ENCODE measurements around the gene PTPN5. TPM values are rescaled to one million over a fixed set of nuclear protein-coding genes. Genes with fewer than 3 reads are reported as not detected.

The PTPN5 gene
- total and polyA plus RNA-seq, 5 donors, result 0.74 to 2.0 (median 1.6) TPM; not detected in 1

GRCh38 chr11:18773104-18773503 lies 18.5 kb downstream of the PTPN5 start:
- H3K27ac ChIP-seq (ENCODE audit: low read length), result no peak overlapping the region
- intact Hi-C loops (cut with DNase I), result no loop called here
- no peaks in the 10 kb centered on the region for H3K9me3 ChIP-seq (ENCODE audit: control insufficient read depth, low read length)
- DNase-seq (no peak), ATAC-seq (no peak)
- H3K4me3 ChIP-seq (ENCODE audit: low read length), result no peak overlapping the region
- H3K27me3 ChIP-seq (ENCODE audit: control insufficient read depth, insufficient read depth), result no peaks in the 10 kb centered on the region
- no peaks in the 10 kb centered on the region for H3K4me1 ChIP-seq (ENCODE audit: control insufficient read depth, insufficient read depth, low read length)
- 53% methylated on average over 8 of the region's 8 CpGs for WGBS

GRCh38 chr11:18772211-18772610 lies 19.4 kb downstream of the PTPN5 start:
- intact Hi-C loops (cut with DNase I), result no loop called here
- Histone ChIP-seq H3K4me3 (ENCODE audit: low read length) (no peak overlapping the region), H3K27me3 (ENCODE audit: control insufficient read depth, insufficient read depth) (no peaks in the 10 kb centered on the region), H3K9me3 (ENCODE audit: control insufficient read depth, low read length) (no peaks in the 10 kb centered on the region), H3K27ac (ENCODE audit: low read length) (no peak overlapping the region), H3K4me1 (ENCODE audit: control insufficient read depth, insufficient read depth, low read length) (no peaks in the 10 kb centered on the region)
- DNase-seq, result no peak
- WGBS, result 57% methylated on average over 5 of the region's 5 CpGs
- ATAC-seq, result no peak

- 89% methylated on average over 13 of the region's 13 CpGs for WGBS
- Histone ChIP-seq H3K27me3 (ENCODE audit: control insufficient read depth, insufficient read depth) (no peaks in the 10 kb centered on the region), H3K4me1 (ENCODE audit: control insufficient read depth, insufficient read depth, low read length) (no peaks in the 10 kb centered on the region), H3K4me3 (ENCODE audit: low read length) (no peak overlapping the region), H3K27ac (ENCODE audit: low read length) (no peak overlapping the region), H3K9me3 (ENCODE audit: control insufficient read depth, low read length) (no peaks in the 10 kb centered on the region)
- intact Hi-C loops (cut with DNase I), result no loop called here
- no peak for DNase-seq
- ATAC-seq, result no peak
Measured at GRCh38 chr11:18771266-18772035, 20.1 kb downstream of the PTPN5 start.

GRCh38 chr11:18770479-18771125 lies 21.0 kb downstream of the PTPN5 start:
- intact Hi-C loops (cut with DNase I), result no loop called here
- Histone ChIP-seq H3K27ac (ENCODE audit: low read length) (no peak overlapping the region), H3K9me3 (ENCODE audit: control insufficient read depth, low read length) (no peaks in the 10 kb centered on the region), H3K27me3 (ENCODE audit: control insufficient read depth, insufficient read depth) (no peaks in the 10 kb centered on the region), H3K4me1 (ENCODE audit: control insufficient read depth, insufficient read depth, low read length) (no peaks in the 10 kb centered on the region), H3K4me3 (ENCODE audit: low read length) (no peak overlapping the region)
- 70% methylated on average over 11 of the region's 11 CpGs for WGBS
- ATAC-seq (no peak), DNase-seq (no peak)

GRCh38 chr11:18769802-18770456 lies 21.7 kb downstream of the PTPN5 start:
- 39% methylated on average over 8 of the region's 8 CpGs for WGBS
- intact Hi-C loops (cut with DNase I), result no loop called here
- DNase-seq (no peak), ATAC-seq (no peak)
- no peak overlapping the region for H3K27ac ChIP-seq (ENCODE audit: low read length)
- no peaks in the 10 kb centered on the region for H3K4me1 ChIP-seq (ENCODE audit: control insufficient read depth, insufficient read depth, low read length)
- H3K9me3 ChIP-seq (ENCODE audit: control insufficient read depth, low read length), result no peaks in the 10 kb centered on the region
- H3K27me3 ChIP-seq (ENCODE audit: control insufficient read depth, insufficient read depth), result no peaks in the 10 kb centered on the region
- no peak overlapping the region for H3K4me3 ChIP-seq (ENCODE audit: low read length)

DNA sequence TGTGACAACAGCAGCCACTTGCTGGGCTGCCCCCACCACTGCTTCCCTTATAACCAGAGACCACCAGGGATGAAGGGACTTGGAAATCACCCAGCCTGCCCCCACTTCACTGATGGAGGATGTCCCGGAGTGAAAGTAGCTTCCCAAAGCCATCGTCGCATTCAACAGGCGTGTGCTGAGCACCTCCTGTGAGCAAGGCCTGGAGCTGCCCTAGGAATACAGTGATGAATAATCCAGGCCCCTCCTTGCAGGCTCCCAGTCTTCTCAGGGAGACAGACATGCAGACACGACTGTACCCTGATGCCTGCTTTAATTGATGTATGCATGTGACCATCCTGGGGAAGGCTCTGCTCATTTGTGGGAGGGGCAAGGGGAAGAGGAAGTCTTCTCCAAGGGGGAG lies 22.6 kb downstream of the PTPN5 start:
- DNase-seq, result no peak
- Histone ChIP-seq H3K4me1 (ENCODE audit: control insufficient read depth, insufficient read depth, low read length) (no peaks in the 10 kb centered on the region), H3K9me3 (ENCODE audit: control insufficient read depth, low read length) (no peaks in the 10 kb centered on the region), H3K27me3 (ENCODE audit: control insufficient read depth, insufficient read depth) (no peaks in the 10 kb centered on the region), H3K27ac (ENCODE audit: low read length) (no peak overlapping the region), H3K4me3 (ENCODE audit: low read length) (no peak overlapping the region)
- no peak for ATAC-seq
- intact Hi-C loops (cut with DNase I), result no loop called here
- WGBS, result 71% methylated on average over 5 of the region's 5 CpGs

- Histone ChIP-seq H3K27ac (ENCODE audit: low read length) (no peak overlapping the region), H3K4me3 (ENCODE audit: low read length) (no peak overlapping the region), H3K9me3 (ENCODE audit: control insufficient read depth, low read length) (no peaks in the 10 kb centered on the region), H3K27me3 (ENCODE audit: control insufficient read depth, insufficient read depth) (no peaks in the 10 kb centered on the region), H3K4me1 (ENCODE audit: control insufficient read depth, insufficient read depth, low read length) (no peaks in the 10 kb centered on the region)
- intact Hi-C loops (cut with DNase I), result no loop called here
- ATAC-seq (peak; percentile 9 to 42), DNase-seq (no peak)
- WGBS, result 60% methylated on average over 4 of the region's 4 CpGs
Measured at GRCh38 chr11:18768472-18768901, 23.1 kb downstream of the PTPN5 start.

DNA sequence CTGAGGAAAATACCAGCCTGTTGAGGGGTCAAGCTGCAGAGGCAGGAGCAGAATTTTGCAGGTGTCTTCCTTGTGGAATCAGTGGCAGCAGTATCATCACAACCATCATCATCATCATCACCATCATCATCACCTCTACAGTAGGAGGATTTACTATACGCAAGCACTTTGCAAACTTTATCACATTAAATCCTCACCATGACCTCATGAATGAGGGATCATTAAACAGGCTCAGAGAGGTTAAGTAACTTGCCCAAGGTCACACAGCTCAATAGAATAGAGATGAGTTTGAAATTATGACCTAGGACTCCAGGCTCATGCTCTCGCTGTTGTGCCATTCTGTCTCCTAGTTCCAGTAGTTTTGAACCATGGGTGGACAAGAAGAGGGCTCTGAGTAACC lies 25.6 kb downstream of the PTPN5 start:
- no peak for ATAC-seq
- intact Hi-C loops (cut with DNase I), result no loop called here
- 90% methylated on average over 2 of the region's 2 CpGs for WGBS
- Histone ChIP-seq H3K27ac (ENCODE audit: low read length) (no peak overlapping the region), H3K4me1 (ENCODE audit: control insufficient read depth, insufficient read depth, low read length) (no peaks in the 10 kb centered on the region), H3K27me3 (ENCODE audit: control insufficient read depth, insufficient read depth) (no peaks in the 10 kb centered on the region), H3K4me3 (ENCODE audit: low read length) (no peak overlapping the region), H3K9me3 (ENCODE audit: control insufficient read depth, low read length) (no peaks in the 10 kb centered on the region)
- DNase-seq, result no peak

GRCh38 chr11:18765554-18765953 lies 26.0 kb downstream of the PTPN5 start:
- ATAC-seq (no peak), DNase-seq (no peak)
- intact Hi-C loops (cut with DNase I), result no loop called here
- Histone ChIP-seq H3K9me3 (ENCODE audit: control insufficient read depth, low read length) (no peaks in the 10 kb centered on the region), H3K4me3 (ENCODE audit: low read length) (no peak overlapping the region), H3K27ac (ENCODE audit: low read length) (no peak overlapping the region), H3K27me3 (ENCODE audit: control insufficient read depth, insufficient read depth) (no peaks in the 10 kb centered on the region), H3K4me1 (ENCODE audit: control insufficient read depth, insufficient read depth, low read length) (no peaks in the 10 kb centered on the region)
- WGBS, result 60% methylated on average over 6 of the region's 6 CpGs

DNA sequence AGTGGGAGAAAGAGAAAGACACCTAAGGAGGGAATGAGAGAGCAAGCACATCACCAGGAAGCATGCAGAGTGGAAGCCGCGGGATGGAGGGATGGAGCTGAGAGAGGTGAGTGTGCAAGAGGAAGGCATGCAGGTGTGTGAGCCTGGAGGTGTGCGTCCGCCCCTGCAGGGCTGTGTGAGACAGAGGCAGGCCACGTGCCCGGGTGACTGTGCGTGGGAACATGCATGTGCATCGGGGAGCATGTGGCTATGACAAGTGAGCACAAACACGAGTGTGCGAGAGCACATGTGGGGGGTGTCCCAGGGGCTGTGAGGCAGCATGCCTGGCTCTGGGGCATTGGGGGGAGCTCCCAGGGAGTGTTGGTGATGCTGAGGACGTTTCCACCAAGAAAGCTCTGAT lies 29.9 kb downstream of the PTPN5 start:
- no peak for ATAC-seq
- intact Hi-C loops (cut with DNase I), result no loop called here

DNA sequence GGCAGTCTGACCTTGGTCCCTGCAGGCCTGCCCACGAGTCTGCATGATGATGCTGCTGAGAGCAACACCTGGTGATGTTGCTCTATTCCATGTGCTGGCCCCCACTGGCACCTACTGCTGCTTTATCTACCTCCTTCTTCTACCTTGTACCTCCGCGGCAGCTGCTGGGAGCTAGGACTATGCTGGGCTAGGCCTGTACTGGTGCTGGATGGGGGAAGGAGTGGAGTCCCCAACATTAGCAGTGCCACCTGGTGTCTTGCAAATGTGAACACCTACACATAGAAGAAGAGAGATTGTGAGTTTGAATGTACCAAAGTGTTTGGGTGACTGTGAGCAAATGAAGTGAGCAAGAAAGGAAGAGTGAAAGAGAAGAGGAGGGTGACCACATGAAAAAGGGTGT lies 30.5 kb downstream of the PTPN5 start:
- Histone ChIP-seq H3K27ac (ENCODE audit: low read length) (no peak overlapping the region), H3K9me3 (ENCODE audit: control insufficient read depth, low read length) (no peaks in the 10 kb centered on the region), H3K27me3 (ENCODE audit: control insufficient read depth, insufficient read depth) (no peaks in the 10 kb centered on the region), H3K4me3 (ENCODE audit: low read length) (no peak overlapping the region), H3K4me1 (ENCODE audit: control insufficient read depth, insufficient read depth, low read length) (no peaks in the 10 kb centered on the region)
- WGBS, result 83% methylated on average over 3 of the region's 3 CpGs
- no peak for DNase-seq
- intact Hi-C loops (cut with DNase I), result no loop called here
- ATAC-seq, result no peak

More for the DNA sequence above, 29.9 kb downstream of the PTPN5 start:
- no peak for DNase-seq
- Histone ChIP-seq H3K9me3 (ENCODE audit: control insufficient read depth, low read length) (no peaks in the 10 kb centered on the region), H3K4me3 (ENCODE audit: low read length) (no peak overlapping the region), H3K27me3 (ENCODE audit: control insufficient read depth, insufficient read depth) (no peaks in the 10 kb centered on the region), H3K27ac (ENCODE audit: low read length) (no peak overlapping the region), H3K4me1 (ENCODE audit: control insufficient read depth, insufficient read depth, low read length) (no peaks in the 10 kb centered on the region)
- WGBS, result 79% methylated on average over 11 of the region's 11 CpGs
